Heart right ventricle (tissue), 16 donors: ENCODE results near the gene TBX15. TPM values are rescaled to one million over a fixed set of nuclear protein-coding genes. Genes with fewer than 3 reads are reported as not detected.

ENCODE experiments used
- ATAC-seq, 8 donors: fragments of 200-7000 bp; cut with Tn5 transposase; one replicate each; pipeline ENCODE4 v1.9.1; 2020; ENCODE audit warnings: mild to moderate bottlenecking in 8 of 8, moderate library complexity in 8 of 8, moderate number of reproducible peaks in 1 of 8
- DNase-seq, 2 donors: peaks; one replicate each; pipeline ENCODE4 v3.0.0-alpha.2; 2020
- H3K27ac ChIP-seq, 10 donors: fragments of 200-600 bp; sonication (generic) in 2 of 10; one replicate each; pipeline versions ENCODE4 v1.5.0 to v1.8.0; 2020 to 2022; ENCODE audit warnings: mild to moderate bottlenecking in 3 of 10
- H3K27me3 ChIP-seq, 7 donors: fragments of 200-600 bp; one replicate each; pipeline ENCODE4 v1.8.0; 2021 to 2022; ENCODE audit warnings: mild to moderate bottlenecking in 2 of 7
- H3K36me3 ChIP-seq, 9 donors: fragments of 200-600 bp; sonication (generic) in 1 of 9; one replicate each; pipeline versions ENCODE4 v1.5.0 to v1.8.0; 2020 to 2022; ENCODE audit warnings: mild to moderate bottlenecking in 2 of 9
- H3K4me1 ChIP-seq, 9 donors: fragments of 200-600 bp; sonication (generic) in 1 of 9; one replicate each; pipeline versions ENCODE4 v1.5.0 to v1.8.0; 2020 to 2022; ENCODE audit warnings: mild to moderate bottlenecking in 4 of 9
- H3K4me3 ChIP-seq, 10 donors: fragments of 200-600 bp; sonication (generic) in 2 of 10; one replicate each; pipeline versions ENCODE4 v1.5.0 to v1.8.0; 2020 to 2022; ENCODE audit warnings: mild to moderate bottlenecking in 7 of 10, moderate library complexity in 2 of 10
- H3K9me3 ChIP-seq, 11 donors: fragments of 200-600 bp in 10 of 11; sonication (generic) in 2 of 11; one replicate each; pipeline versions ENCODE4 v1.5.0 to v1.8.0; 2013 to 2022; ENCODE audit warnings: mild to moderate bottlenecking in 2 of 11, control low read depth in 1 of 11, moderate library complexity in 1 of 11
- CTCF ChIP-seq, 9 donors: fragments of 200-600 bp; sonication (generic) in 2 of 9; IDR thresholded peaks; one replicate each; pipeline versions ENCODE4 v1.5.0 to v1.8.0; 2021 to 2022; ENCODE audit warnings: antibody characterized with exemption in 9 of 9, mild to moderate bottlenecking in 5 of 9, moderate library complexity in 1 of 9
- WGBS, 2 donors: extraction: QIAGEN DNeasy Blood & Tissue Kit; methylation state at CpG; one replicate each; pipeline ENCODE4 v1.1.7; 2013; ENCODE audit warnings: inconsistent platforms in 1 of 2; 5-methylcytosine and 5-hydroxymethylcytosine counted together
- intact Hi-C, 10 donors: fragments of 100-400 bp; cut with DNase I; formaldehyde crosslinking; loops; one replicate each; pipeline versions ENCODE4 v1.11.1 to v1.14.2; 2022
- polyA plus RNA-seq, 2 donors: library from polyadenylated mRNA; stranded (reverse); fragments of 200-250 nt; gene quantifications; one replicate each; pipeline ENCODE4 v1.2.3, GENCODE V29; 2013
- total RNA-seq, 10 donors: library from RNA; stranded (reverse); fragmentation: NEBNext Ultra II Directional in 3 of 10; extraction: Animal tissue kit (Norgen Biotek cat#: 25700) in 3 of 10; gene quantifications; one replicate each; pipeline versions ENCODE4 v1.2.1 to v1.2.4, GENCODE V29; 2021 to 2023
- donor health status: Arrhythmogenic right ventricular cardiomyopathy.
- donor health status: ischemic (EF 13 %, LVEDD 7.1; RV severe dilation, severe dysfunction).
- donor health status: healthy with polysubstance abuse.
- donor health status: DM: no; HTN: yes; CAD: no.
- donor health status: DM: no; HTN: no; CAD: no.
- donor health status: ischemic (EF 25% LVEDD 6.9; RV normal size, moderate dysfunction).
- donor health status: ischemic (EF 25% LVEDD 5.7; RV mildly dilated, moderate dysfunction).
- donor health status: healthy.
- donor health status: DM: yes; HTN: yes; CAD: no.
- donor health status: Ischemic cardiomyopathy.
- donor health status: ischemic (EF 35%, LVEDD 5.7; RV mildly dilated, moderate dysfunction).
- donor health status: nonischemic (EF 11% LVEDD 7.7; RV severe dilation, severe dysfunction).
- donor health status: DM: yes; HTN: yes; CAD: no.
- donor health status: PGD.
- donor health status: ischemic (EF 29% LVEDD 5.4; RV normal size, mild dysfunction).
- donor health status: nonischemic (EF 23%, LVEDD 6.1; RV moderate dilation, normal function).

The TBX15 gene
- total and polyA plus RNA-seq, 12 donors = 0.18 to 1.1 (median 0.47) TPM

- peaks cover 0 to 2% (median 0%) of the 10 kb centered on the region in 11 donors for H3K9me3 ChIP-seq
- H3K4me1 ChIP-seq = no peaks in the 10 kb centered on the region
- no peak for DNase-seq
- intact Hi-C loops = no loop called here
- ATAC-seq = no peak
- no peaks in the 10 kb centered on the region for H3K27me3 ChIP-seq
- no peak for TF ChIP-seq CTCF (IDR thresholded peaks at IDR 0.05)
- H3K36me3 ChIP-seq = no peaks in the 10 kb centered on the region
- no peak overlapping the region for H3K27ac ChIP-seq
- H3K4me3 ChIP-seq = no peak overlapping the region
These were observed 126.9 kb downstream of the TBX15 start for GRCh38 chr1:118861216-118861615.

- WGBS, 2 donors = 63 to 64% methylated on average over 3 of the region's 3 CpGs
- no peak for ATAC-seq
These were observed 128.1 kb downstream of the TBX15 start for GRCh38 chr1:118859999-118860398.

GRCh38 chr1:118846443-118846842 is 141.7 kb downstream of the TBX15 start:
- intact Hi-C loops = no loop called here

More at GRCh38 chr1:118859999-118860398, 128.1 kb downstream of the TBX15 start:
- Histone ChIP-seq H3K4me3 (no peak overlapping the region), H3K9me3 (no peaks in the 10 kb centered on the region), H3K36me3 (no peaks in the 10 kb centered on the region), H3K27ac (no peak overlapping the region), H3K4me1 (no peaks in the 10 kb centered on the region), H3K27me3 (no peaks in the 10 kb centered on the region)
- no peak for DNase-seq
- no peak for TF ChIP-seq CTCF (IDR thresholded peaks at IDR 0.05)
- intact Hi-C loops = no loop called here

GRCh38 chr1:118842452-118843201 is 145.5 kb downstream of the TBX15 start:
- Histone ChIP-seq H3K27me3 (no peaks in the 10 kb centered on the region), H3K36me3 (no peaks in the 10 kb centered on the region), H3K4me3 (no peak overlapping the region), H3K4me1 (no peaks in the 10 kb centered on the region), H3K27ac (no peak overlapping the region), H3K9me3 (no peaks in the 10 kb centered on the region)
- no peak for DNase-seq
- no peak for TF ChIP-seq CTCF (IDR thresholded peaks at IDR 0.05)
- 61 to 70% methylated on average over 14 of the region's 14 CpGs for WGBS, 2 donors
- intact Hi-C loops = no loop called here
- no peak for ATAC-seq

More at GRCh38 chr1:118846443-118846842, 141.7 kb downstream of the TBX15 start:
- Histone ChIP-seq H3K4me3 (no peak overlapping the region), H3K27me3 (no peaks in the 10 kb centered on the region), H3K9me3 (no peaks in the 10 kb centered on the region), H3K4me1 (no peaks in the 10 kb centered on the region), H3K36me3 (no peaks in the 10 kb centered on the region), H3K27ac (no peak overlapping the region)
- no peak for TF ChIP-seq CTCF (IDR thresholded peaks at IDR 0.05)
- ATAC-seq = no peak
- 68 to 76% methylated on average over 2 of the region's 2 CpGs for WGBS, 2 donors
- no peak for DNase-seq
